ENCODE results near the gene TMEM37.

- TF ChIP-seq GABPA (IDR thresholded peaks at IDR 0.05 in 1 of 2, conservative IDR thresholded peaks at IDR 0.05 in 1 of 2) (no peak), TAF1 (conservative IDR thresholded peaks at IDR 0.05) (no peak), RAD21 (IDR thresholded peaks at IDR 0.05) (no peak), JUND (IDR thresholded peaks at IDR 0.05) (no peak), REST (IDR thresholded peaks at IDR 0.05) (no peak), RXRA (IDR thresholded peaks at IDR 0.05) (no peak), HNF4G (IDR thresholded peaks at IDR 0.05) (no peak), YY1 (IDR thresholded peaks at IDR 0.05) (no peak), MAX (IDR thresholded peaks at IDR 0.05) (no peak), NR2F2 (IDR thresholded peaks at IDR 0.05) (no peak), FOXA1 (IDR thresholded peaks at IDR 0.05) (no peak)
- TF ChIP-seq, protein P1, sequence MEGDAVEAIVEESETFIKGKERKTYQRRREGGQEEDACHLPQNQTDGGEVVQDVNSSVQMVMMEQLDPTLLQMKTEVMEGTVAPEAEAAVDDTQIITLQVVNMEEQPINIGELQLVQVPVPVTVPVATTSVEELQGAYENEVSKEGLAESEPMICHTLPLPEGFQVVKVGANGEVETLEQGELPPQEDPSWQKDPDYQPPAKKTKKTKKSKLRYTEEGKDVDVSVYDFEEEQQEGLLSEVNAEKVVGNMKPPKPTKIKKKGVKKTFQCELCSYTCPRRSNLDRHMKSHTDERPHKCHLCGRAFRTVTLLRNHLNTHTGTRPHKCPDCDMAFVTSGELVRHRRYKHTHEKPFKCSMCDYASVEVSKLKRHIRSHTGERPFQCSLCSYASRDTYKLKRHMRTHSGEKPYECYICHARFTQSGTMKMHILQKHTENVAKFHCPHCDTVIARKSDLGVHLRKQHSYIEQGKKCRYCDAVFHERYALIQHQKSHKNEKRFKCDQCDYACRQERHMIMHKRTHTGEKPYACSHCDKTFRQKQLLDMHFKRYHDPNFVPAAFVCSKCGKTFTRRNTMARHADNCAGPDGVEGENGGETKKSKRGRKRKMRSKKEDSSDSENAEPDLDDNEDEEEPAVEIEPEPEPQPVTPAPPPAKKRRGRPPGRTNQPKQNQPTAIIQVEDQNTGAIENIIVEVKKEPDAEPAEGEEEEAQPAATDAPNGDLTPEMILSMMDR (IDR thresholded peaks at IDR 0.05; ENCODE audit: low read depth, low read length, missing input control): no peak
Measured at GRCh38 chr2:119440501-119440870, 8.8 kb downstream of the TMEM37 start.

All from liver (tissue), 3 donors.